Osteocyte (in vitro differentiated cells): ENCODE measurements around the gene SLC35G1. TPM values are rescaled to one million over a fixed set of nuclear protein-coding genes. Genes with fewer than 3 reads are reported as not detected.
A peak's percentile ranks its signal among the peaks of the same experiment; 100 is the strongest.

Experiments used
- DNase-seq: peaks from one replicate; pipeline ENCODE4 v3.0.0; 2021; ENCODE audit warnings: mixed read lengths; ENCODE audit not compliant: unreplicated experiment; ENCODE audit errors: extremely low spot score
- H3K27ac Mint-ChIP-seq: one replicate; pipeline ENCODE4 v1.8.0; 2021; ENCODE audit warnings: mild to moderate bottlenecking, mixed read lengths; ENCODE audit not compliant: unreplicated experiment
- H3K27me3 Mint-ChIP-seq: one replicate; pipeline ENCODE4 v1.8.0; 2021; ENCODE audit warnings: mixed read lengths; ENCODE audit not compliant: unreplicated experiment
- H3K36me3 Mint-ChIP-seq: one replicate; pipeline ENCODE4 v1.8.0; 2021; ENCODE audit warnings: mixed read lengths; ENCODE audit not compliant: unreplicated experiment
- H3K4me1 Mint-ChIP-seq: one replicate; pipeline ENCODE4 v1.8.0; 2021; ENCODE audit warnings: mixed read lengths; ENCODE audit not compliant: unreplicated experiment
- H3K4me3 Mint-ChIP-seq: one replicate; pipeline ENCODE4 v1.8.0; 2021; ENCODE audit warnings: mild to moderate bottlenecking, moderate library complexity, mixed read lengths; ENCODE audit not compliant: unreplicated experiment
- H3K9me3 Mint-ChIP-seq: one replicate; pipeline ENCODE4 v1.8.0; 2021; ENCODE audit warnings: mixed read lengths; ENCODE audit not compliant: unreplicated experiment
- CTCF ChIP-seq: fragments of 200-600 bp; sonication (generic); IDR thresholded peaks from 2 replicates; pipeline ENCODE4 v1.5.0; 2021; ENCODE audit warnings: antibody characterized with exemption, mild to moderate bottlenecking, moderate library complexity
- total RNA-seq: library from RNA; stranded (reverse); gene quantifications from 2 replicates; pipeline ENCODE4 v1.2.1, GENCODE V29; 2021

Gene SLC35G1
- total RNA-seq, 1 donor from 2014 or later, result 6.3 TPM

GRCh38 chr10:93947524-93947923 is 53.7 kb downstream of the SLC35G1 start:
- peaks cover 25% of the 10 kb centered on the region for H3K4me1 Mint-ChIP-seq
- no peak for DNase-seq
- no peaks in the 10 kb centered on the region for H3K27me3 Mint-ChIP-seq
- no peak overlapping the region for H3K4me3 Mint-ChIP-seq
- H3K27ac Mint-ChIP-seq, result peak overlapping the region; percentile 75
- H3K36me3 Mint-ChIP-seq, result no peaks in the 10 kb centered on the region
- no peak for TF ChIP-seq CTCF
- no peaks in the 10 kb centered on the region for H3K9me3 Mint-ChIP-seq

GRCh38 chr10:93951905-93952304 is 58.1 kb downstream of the SLC35G1 start:
- no peaks in the 10 kb centered on the region for H3K9me3 Mint-ChIP-seq
- no peaks in the 10 kb centered on the region for H3K36me3 Mint-ChIP-seq
- H3K27me3 Mint-ChIP-seq, result no peaks in the 10 kb centered on the region
- H3K4me3 Mint-ChIP-seq, result no peak overlapping the region
- TF ChIP-seq CTCF, result no peak
- H3K4me1 Mint-ChIP-seq, result peaks cover 12% of the 10 kb centered on the region
- DNase-seq, result no peak
- H3K27ac Mint-ChIP-seq, result no peak overlapping the region

Other genes starting within 250 kb of the SLC35G1 start
- gene FRA10AC1, start 191.4 kb upstream of the SLC35G1 start, total RNA-seq, result 13.0 and 15.0 TPM in 2 replicates
- gene LGI1, start 136.0 kb upstream of the SLC35G1 start, total RNA-seq, result 0.29 TPM in 1 of 2 replicates, not detected in the other
- gene PLCE1, start 100.0 kb downstream of the SLC35G1 start, total RNA-seq, result 7.0 and 7.4 TPM in 2 replicates